Measurements from ENCODE around the gene LSM14B. TPM values are rescaled to one million over a fixed set of nuclear protein-coding genes. Genes with fewer than 3 reads are reported as not detected.

LSM14B gene
- total RNA-seq, 1 experiment from 2014 or later: 51.3 TPM

GRCh38 chr20:62168890-62169435 lies 46.7 kb downstream of the LSM14B start:
- Histone ChIP-seq H3K27ac (ENCODE audit: low read depth, low read length) (no peak overlapping the region; the same call in 1 of the 2 replicates), H4K20me1 (ENCODE audit: insufficient read depth) (no peaks in the 10 kb centered on the region), H3K4me2 (ENCODE audit: low read length) (no peak overlapping the region), H3K9me3 (ENCODE audit: control insufficient read depth in 1 of 2, insufficient read depth in 1 of 2, low read depth in 1 of 2, low read length in 2 of 2) (no peaks in the 10 kb centered on the region), H2AFZ (ENCODE audit: low read depth, low read length, poor library complexity, severe bottlenecking) (no peak overlapping the region), H3K9ac (ENCODE audit: low read length) (no peak overlapping the region), H3K4me1 (ENCODE audit: control insufficient read depth in 1 of 2, insufficient read depth in 2 of 2, low read length in 2 of 2) (no peaks in the 10 kb centered on the region), H3K9me2 (ENCODE audit: insufficient read depth) (no peaks in the 10 kb centered on the region), H3K4me3 (replicated peaks in 1 of 2; ENCODE audit: low read depth in 1 of 2, low read length in 2 of 2) (no peak overlapping the region), H3K27me3 (ENCODE audit: insufficient read depth, low read length) (no peaks in the 10 kb centered on the region), H3K79me2 (ENCODE audit: insufficient read depth, low read length) (no peaks in the 10 kb centered on the region), H3K36me3 (ENCODE audit: control insufficient read depth in 1 of 2, insufficient read depth in 2 of 2, low read length in 2 of 2) (peaks cover 8 to 26% of the 10 kb centered on the region in 2 experiments; a peak in 3 of 4 replicates)
- POLR2A ChIA-PET: no interaction called here
- intact Hi-C loops (cut with micrococcal nuclease): no loop called here
- BruUV-seq (replicated peaks): no TSS peak
- DNase-seq (ENCODE audit: low read depth, low spot score): no peak
- TF ChIP-seq ZFX (IDR thresholded peaks at IDR 0.05) (no peak), FOSL1 (IDR thresholded peaks at IDR 0.05; ENCODE audit: low read depth) (no peak), EZH2 (IDR thresholded peaks at IDR 0.05) (no peak), EZH2phosphoT487 (IDR thresholded peaks at IDR 0.05; ENCODE audit: borderline replicate concordance) (no peak), REST (IDR thresholded peaks at IDR 0.05; ENCODE audit: low read depth) (no peak), YY1 (IDR thresholded peaks at IDR 0.05; ENCODE audit: extremely low read depth, insufficient replicate concordance, low read depth, low read length) (no peak), SIN3A (IDR thresholded peaks at IDR 0.05; ENCODE audit: low read depth) (no peak), EGR1 (IDR thresholded peaks at IDR 0.05; ENCODE audit: low read depth) (no peak), MAX (IDR thresholded peaks at IDR 0.05) (no peak), CBX3 (IDR thresholded peaks at IDR 0.05; ENCODE audit: low read depth) (no peak), TCF7L2 (IDR thresholded peaks at IDR 0.05; ENCODE audit: borderline replicate concordance, extremely low read depth, insufficient read depth, insufficient read length) (no peak), CEBPB (IDR thresholded peaks at IDR 0.05; ENCODE audit: low read depth) (no peak), SRF (IDR thresholded peaks at IDR 0.05; ENCODE audit: low read depth) (no peak), JUND (IDR thresholded peaks at IDR 0.05) (no peak), ZNF274 (IDR thresholded peaks at IDR 0.05; ENCODE audit: low read depth, low read length) (no peak), CTCF (IDR thresholded peaks at IDR 0.05 in 2 of 3, conservative IDR thresholded peaks at IDR 0.05 in 1 of 3; ENCODE audit: borderline replicate concordance in 1 of 3, insufficient read depth in 1 of 3, low read depth in 2 of 3, low read length in 2 of 3) (no peak)
- TF ChIP-seq, protein P1, sequence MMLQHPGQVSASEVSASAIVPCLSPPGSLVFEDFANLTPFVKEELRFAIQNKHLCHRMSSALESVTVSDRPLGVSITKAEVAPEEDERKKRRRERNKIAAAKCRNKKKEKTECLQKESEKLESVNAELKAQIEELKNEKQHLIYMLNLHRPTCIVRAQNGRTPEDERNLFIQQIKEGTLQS (IDR thresholded peaks at IDR 0.05): no peak
- TF ChIP-seq, protein P2, sequence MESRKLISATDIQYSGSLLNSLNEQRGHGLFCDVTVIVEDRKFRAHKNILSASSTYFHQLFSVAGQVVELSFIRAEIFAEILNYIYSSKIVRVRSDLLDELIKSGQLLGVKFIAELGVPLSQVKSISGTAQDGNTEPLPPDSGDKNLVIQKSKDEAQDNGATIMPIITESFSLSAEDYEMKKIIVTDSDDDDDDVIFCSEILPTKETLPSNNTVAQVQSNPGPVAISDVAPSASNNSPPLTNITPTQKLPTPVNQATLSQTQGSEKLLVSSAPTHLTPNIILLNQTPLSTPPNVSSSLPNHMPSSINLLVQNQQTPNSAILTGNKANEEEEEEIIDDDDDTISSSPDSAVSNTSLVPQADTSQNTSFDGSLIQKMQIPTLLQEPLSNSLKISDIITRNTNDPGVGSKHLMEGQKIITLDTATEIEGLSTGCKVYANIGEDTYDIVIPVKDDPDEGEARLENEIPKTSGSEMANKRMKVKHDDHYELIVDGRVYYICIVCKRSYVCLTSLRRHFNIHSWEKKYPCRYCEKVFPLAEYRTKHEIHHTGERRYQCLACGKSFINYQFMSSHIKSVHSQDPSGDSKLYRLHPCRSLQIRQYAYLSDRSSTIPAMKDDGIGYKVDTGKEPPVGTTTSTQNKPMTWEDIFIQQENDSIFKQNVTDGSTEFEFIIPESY (IDR thresholded peaks at IDR 0.05; ENCODE audit: extremely low read depth, insufficient replicate concordance, low read length): no peak
- CTCF ChIA-PET: no interaction called here
- RAD21 ChIA-PET (ENCODE audit: low non-redundant PET in 1 of 2, low total read pairs in 2 of 2, uncharacterized antibody in 2 of 2, unreplicated experiment in 2 of 2): no interaction called here
- no peak for ATAC-seq
